Measurements from ENCODE around the gene DMD. TPM values are rescaled to one million over a fixed set of nuclear protein-coding genes. Genes with fewer than 3 reads are reported as not detected.

The DMD gene
- total RNA-seq, 1 experiment from 2014 or later, result 47.2 TPM

- Mint-ChIP-seq H3K9me3 (ENCODE audit: unreplicated experiment) (no peaks in the 10 kb centered on the region), H3K36me3 (ENCODE audit: insufficient read depth, unreplicated experiment) (no peaks in the 10 kb centered on the region), H3K27me3 (ENCODE audit: insufficient read depth, unreplicated experiment) (no peaks in the 10 kb centered on the region), H3K4me3 (ENCODE audit: unreplicated experiment) (no peak overlapping the region), H3K27ac (ENCODE audit: unreplicated experiment) (no peak overlapping the region), H3K4me1 (ENCODE audit: low read depth, unreplicated experiment) (peaks cover 5% of the 10 kb centered on the region)
- intact Hi-C loops (cut with micrococcal nuclease; ENCODE audit: unreplicated experiment), result no loop called here
- ChIA-PET POLR2A (no interaction called here), CTCF (no interaction called here)
- H3K4me3 ChIP-seq (ENCODE audit: low read depth, low read length), result no peak overlapping the region
- no peaks in the 10 kb centered on the region for H3K4me1 ChIP-seq
- no peaks in the 10 kb centered on the region for H3K9me3 ChIP-seq
- H3K36me3 ChIP-seq (ENCODE audit: control insufficient read depth, insufficient read depth, low read length), result no peaks in the 10 kb centered on the region
- DNase-seq, result no peak
- TF ChIP-seq CTCF (IDR thresholded peaks at IDR 0.05; ENCODE audit: insufficient read depth in 1 of 2, low read depth in 1 of 2, low read length in 1 of 2, severe bottlenecking in 1 of 2, unreplicated experiment in 1 of 2), result no peak
- BruUV-seq (replicated peaks), result no TSS peak
- H3K27me3 ChIP-seq (replicated peaks; ENCODE audit: control insufficient read depth, insufficient read depth, low read length), result no peaks in the 10 kb centered on the region
Observed at GRCh38 chrX:32016195-32016594, 1195.2 kb downstream of the DMD start.

GRCh38 chrX:32010948-32011347, 1200.4 kb downstream of the DMD start:
- no peak for TF ChIP-seq CTCF (IDR thresholded peaks at IDR 0.05; ENCODE audit: insufficient read depth in 1 of 2, low read depth in 1 of 2, low read length in 1 of 2, severe bottlenecking in 1 of 2, unreplicated experiment in 1 of 2)
- Histone ChIP-seq H3K4me3 (ENCODE audit: low read depth, low read length) (no peak overlapping the region), H3K4me1 (no peaks in the 10 kb centered on the region), H3K36me3 (ENCODE audit: control insufficient read depth, insufficient read depth, low read length) (no peaks in the 10 kb centered on the region), H3K9me3 (no peaks in the 10 kb centered on the region), H3K27me3 (replicated peaks; ENCODE audit: control insufficient read depth, insufficient read depth, low read length) (no peaks in the 10 kb centered on the region)
- no peaks in the 10 kb centered on the region for H3K4me1 Mint-ChIP-seq (ENCODE audit: low read depth, unreplicated experiment)
- CTCF ChIA-PET, result no interaction called here
- H3K27me3 Mint-ChIP-seq (ENCODE audit: insufficient read depth, unreplicated experiment), result no peaks in the 10 kb centered on the region
- no peaks in the 10 kb centered on the region for H3K36me3 Mint-ChIP-seq (ENCODE audit: insufficient read depth, unreplicated experiment)
- intact Hi-C loops (cut with micrococcal nuclease; ENCODE audit: unreplicated experiment), result no loop called here
- POLR2A ChIA-PET, result no interaction called here
- no peak overlapping the region for H3K4me3 Mint-ChIP-seq (ENCODE audit: unreplicated experiment)
- no peaks in the 10 kb centered on the region for H3K9me3 Mint-ChIP-seq (ENCODE audit: unreplicated experiment)
- no peak overlapping the region for H3K27ac Mint-ChIP-seq (ENCODE audit: unreplicated experiment)
- no TSS peak for BruUV-seq (replicated peaks)
- DNase-seq, result no peak

GRCh38 chrX:32010212-32010611, 1201.1 kb downstream of the DMD start:
- no peak overlapping the region for H3K4me3 ChIP-seq (ENCODE audit: low read depth, low read length)
- CTCF ChIA-PET, result no interaction called here
- POLR2A ChIA-PET, result no interaction called here
- intact Hi-C loops (cut with micrococcal nuclease; ENCODE audit: unreplicated experiment), result no loop called here
- no peaks in the 10 kb centered on the region for H3K27me3 ChIP-seq (replicated peaks; ENCODE audit: control insufficient read depth, insufficient read depth, low read length)
- no peaks in the 10 kb centered on the region for H3K4me1 Mint-ChIP-seq (ENCODE audit: low read depth, unreplicated experiment)
- H3K4me1 ChIP-seq, result no peaks in the 10 kb centered on the region
- H3K36me3 ChIP-seq (ENCODE audit: control insufficient read depth, insufficient read depth, low read length), result no peaks in the 10 kb centered on the region
- H3K36me3 Mint-ChIP-seq (ENCODE audit: insufficient read depth, unreplicated experiment), result no peaks in the 10 kb centered on the region
- H3K9me3 ChIP-seq, result no peaks in the 10 kb centered on the region
- no peak for DNase-seq
- no TSS peak for BruUV-seq (replicated peaks)
- H3K27ac Mint-ChIP-seq (ENCODE audit: unreplicated experiment), result no peak overlapping the region
- H3K9me3 Mint-ChIP-seq (ENCODE audit: unreplicated experiment), result no peaks in the 10 kb centered on the region
- H3K4me3 Mint-ChIP-seq (ENCODE audit: unreplicated experiment), result no peak overlapping the region
- H3K27me3 Mint-ChIP-seq (ENCODE audit: insufficient read depth, unreplicated experiment), result no peaks in the 10 kb centered on the region
- no peak for TF ChIP-seq CTCF (IDR thresholded peaks at IDR 0.05; ENCODE audit: insufficient read depth in 1 of 2, low read depth in 1 of 2, low read length in 1 of 2, severe bottlenecking in 1 of 2, unreplicated experiment in 1 of 2)

Measured in Caco-2 (cell line).